Colon (tissue), 2 donors: ENCODE measurements around the gene EPB42.
"Not testable (repeated sequence)": the region's sequence is repeated elsewhere in the genome, so short reads cannot be mapped to it uniquely, and the experiment has no call there.

Source experiments
- FAIRE-seq: peaks from 2 replicates; lab custom pipeline; 2012; peaks lifted over from hg19 to GRCh38; lab: Jason Lieb, UNC
- donor health status: control.
- donor health status: control.

The EPB42 gene

GRCh38 chr15:43185157-43186002 lies 35.4 kb downstream of the EPB42 start, which contains the start of gene CCNDBP1:
Gene CCNDBP1, plus strand, starts transcription at chr15:43185403. Its CDS starts 96 bp downstream, at chr15:43185499.
- no peak for FAIRE-seq

- no peak for FAIRE-seq
These were observed 36.3 kb downstream of the EPB42 start for GRCh38 chr15:43184407-43185124.

- FAIRE-seq = no peak
These were observed 37.5 kb downstream of the EPB42 start for GRCh38 chr15:43183270-43183669.

- FAIRE-seq = not testable (repeated sequence)
These were observed 43.7 kb downstream of the EPB42 start for GRCh38 chr15:43177147-43177546.

- not testable (repeated sequence) for FAIRE-seq
These were observed 45.0 kb downstream of the EPB42 start for GRCh38 chr15:43175656-43176309.

GRCh38 chr15:43169888-43170287 lies 50.9 kb downstream of the EPB42 start:
- no peak for FAIRE-seq

GRCh38 chr15:43168192-43169107 lies 52.4 kb downstream of the EPB42 start:
- FAIRE-seq = no peak

- FAIRE-seq = not testable (repeated sequence)
These were observed 53.6 kb downstream of the EPB42 start for GRCh38 chr15:43167261-43167660.

GRCh38 chr15:43165801-43166325 lies 55.0 kb downstream of the EPB42 start:
- no peak for FAIRE-seq

- FAIRE-seq = no peak
These were observed 67.5 kb downstream of the EPB42 start for GRCh38 chr15:43153269-43153668.

GRCh38 chr15:43151688-43152087 lies 69.1 kb downstream of the EPB42 start:
- no peak for FAIRE-seq

GRCh38 chr15:43150191-43150929 lies 70.5 kb downstream of the EPB42 start:
- no peak for FAIRE-seq
